SK-N-MC (cell line): Measurements from ENCODE around the gene NSD1.
"Not testable (repeated sequence)": the region's sequence is repeated elsewhere in the genome, so short reads cannot be mapped to it uniquely, and the experiment has no call there.

Experiments
- DNase-seq: peaks from one replicate; pipeline ENCODE4 v3.0.0-alpha.2; 2011; ENCODE audit warnings: low read depth, low spot score
- H3K27ac ChIP-seq: fragments of 200-600 bp; sonication (generic); 2 replicates; pipeline ENCODE4 v1.5.1; 2016; ENCODE audit warnings: mixed run types
- H3K36me3 ChIP-seq: fragments of 200-600 bp; sonication (generic); 2 replicates; pipeline ENCODE4 v1.6.1; 2017; ENCODE audit warnings: antibody characterized with exemption, low read length, mixed read lengths; ENCODE audit not compliant: insufficient read depth
- H3K4me3 ChIP-seq: fragments of 200-600 bp; sonication (generic); 2 replicates; pipeline ENCODE4 v1.5.1; 2016
- H3K9ac ChIP-seq: fragments of 200-600 bp; sonication (generic); 2 replicates; pipeline ENCODE4 v1.8.0; 2017; ENCODE audit warnings: mixed run types, mixed read lengths; ENCODE audit not compliant: insufficient read length
- H3K9me3 ChIP-seq: fragments of 200-600 bp; sonication (generic); 2 replicates; pipeline ENCODE4 v1.6.1; 2017; ENCODE audit warnings: low read depth, mild to moderate bottlenecking, antibody characterized with exemption, low read length, moderate library complexity, mixed read lengths
- EZH2 ChIP-seq: fragments of 200-600 bp; sonication (generic); IDR thresholded peaks from one replicate; pipeline ENCODE4 v1.6.1; 2017; ENCODE audit warnings: antibody characterized with exemption
- FOXP2 ChIP-seq: optimal IDR thresholded peaks from 2 replicates; pipeline ENCODE3; 2011; ENCODE audit warnings: mild to moderate bottlenecking, moderate library complexity; ENCODE audit not compliant: insufficient read depth; ENCODE audit errors: extremely low read length, control extremely low read depth
- POLR2AphosphoS5 ChIP-seq: IDR thresholded peaks from 2 replicates; pipeline ENCODE4 v1.6.1; 2012; ENCODE audit warnings: mild to moderate bottlenecking, low read depth, low read length, borderline replicate concordance

Gene NSD1

DNA sequence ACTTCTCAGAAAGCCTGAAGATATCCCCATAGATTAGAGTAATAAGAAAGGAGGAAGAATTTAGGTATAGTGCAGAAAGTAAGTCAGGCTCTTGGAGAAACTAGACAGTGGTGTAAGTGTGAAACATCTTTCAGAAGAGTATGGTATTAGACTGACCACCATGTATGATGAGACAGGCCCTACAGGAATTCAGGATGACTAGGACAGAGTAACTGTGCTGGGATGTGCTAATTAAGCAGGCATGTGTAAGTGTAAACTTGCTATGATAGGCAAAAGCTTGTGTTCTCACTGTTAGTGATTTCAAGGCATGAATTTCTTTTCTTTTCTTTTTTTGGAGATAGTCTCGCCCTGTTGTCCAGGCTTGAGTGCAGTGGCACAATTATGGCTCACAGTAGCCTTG, 99.2 kb downstream of the NSD1 start:
- H3K9me3 ChIP-seq: no peaks in the 10 kb centered on the region
- no peak overlapping the region for H3K9ac ChIP-seq
- no peak for DNase-seq
- H3K27ac ChIP-seq: peak overlapping the region; percentile 46; the same call in 1 of the 2 replicates
- TF ChIP-seq EZH2 (no peak), POLR2AphosphoS5 (no peak), FOXP2 (no peak)
- H3K4me3 ChIP-seq: no peak overlapping the region
- H3K36me3 ChIP-seq: peaks cover 12% of the 10 kb centered on the region

DNA sequence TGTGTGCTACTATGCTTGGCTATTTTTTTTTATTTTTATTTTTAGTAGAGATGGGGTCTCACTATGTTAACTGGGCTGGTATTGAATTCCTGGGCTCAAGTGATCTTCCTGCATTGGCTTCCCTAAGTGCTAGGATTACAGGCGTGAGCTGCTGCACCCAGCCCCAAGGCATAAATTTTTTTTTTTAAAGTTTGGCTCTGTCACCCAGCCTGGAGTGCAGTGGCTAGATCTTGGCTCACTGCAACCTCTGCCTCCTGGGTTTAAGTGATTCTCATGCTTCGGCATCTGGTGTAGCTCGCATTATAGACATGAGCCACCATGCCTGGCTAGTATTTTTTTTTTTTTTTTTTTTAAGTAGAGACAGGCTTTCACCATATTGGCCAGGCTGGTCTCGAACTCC, 99.6 kb downstream of the NSD1 start:
- H3K9me3 ChIP-seq: no peaks in the 10 kb centered on the region
- no peak for DNase-seq
- peak overlapping the region; percentile 46; the same call in 1 of the 2 replicates for H3K27ac ChIP-seq
- H3K36me3 ChIP-seq: peaks cover 16% of the 10 kb centered on the region
- H3K9ac ChIP-seq: no peak overlapping the region
- TF ChIP-seq POLR2AphosphoS5 (no peak), FOXP2 (no peak), EZH2 (no peak)
- H3K4me3 ChIP-seq: no peak overlapping the region

DNA sequence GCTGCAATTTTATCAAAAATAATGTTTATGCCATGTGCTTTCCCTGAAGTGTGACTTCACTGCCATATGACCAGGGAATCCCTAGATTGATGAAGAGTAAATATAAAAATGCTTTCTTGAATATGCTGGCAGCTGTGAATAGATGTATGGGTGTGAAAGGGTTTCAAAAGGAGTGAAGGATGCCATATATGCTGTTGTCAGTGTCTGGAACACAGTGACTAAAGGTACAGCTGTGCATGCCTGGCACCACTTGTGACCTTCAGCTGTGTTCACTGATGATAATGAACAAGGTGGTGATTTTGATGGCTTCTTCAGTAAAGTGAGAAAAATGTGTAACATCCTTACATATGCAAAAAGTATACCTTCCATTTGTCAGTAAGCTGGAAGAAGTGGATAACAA, 100.2 kb downstream of the NSD1 start:
- no peak for TF ChIP-seq FOXP2
- TF ChIP-seq POLR2AphosphoS5: no peak
- no peak for TF ChIP-seq EZH2
- H3K36me3 ChIP-seq: peaks cover 22% of the 10 kb centered on the region
- no peak overlapping the region for H3K9ac ChIP-seq

DNA sequence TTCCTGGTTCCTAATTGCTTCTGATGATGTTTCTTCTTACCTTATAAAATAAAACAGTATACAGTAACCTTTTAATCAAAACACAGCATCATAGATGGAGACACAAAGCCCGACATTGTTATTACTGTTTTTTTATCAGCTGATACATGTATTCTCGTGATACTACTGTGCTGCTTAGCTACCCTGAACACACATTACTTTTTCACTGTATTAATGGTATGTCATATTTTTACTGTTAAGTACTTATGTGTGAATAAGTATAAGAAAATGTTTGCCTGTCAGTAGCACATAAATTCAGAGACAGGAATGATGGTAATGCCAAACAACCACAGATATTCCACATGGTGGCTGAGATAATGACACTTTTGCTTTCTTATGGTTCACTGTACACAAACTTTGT, 101.3 kb downstream of the NSD1 start:
- no peak for DNase-seq
- Histone ChIP-seq H3K9me3 (no peaks in the 10 kb centered on the region), H3K9ac (no peak overlapping the region), H3K27ac (no peak overlapping the region), H3K4me3 (no peak overlapping the region), H3K36me3 (peaks cover 31% of the 10 kb centered on the region)
- TF ChIP-seq FOXP2 (no peak), POLR2AphosphoS5 (no peak), EZH2 (no peak)

More for the DNA sequence above, 100.2 kb downstream of the NSD1 start:
- Histone ChIP-seq H3K9me3 (no peaks in the 10 kb centered on the region), H3K27ac (no peak overlapping the region), H3K4me3 (no peak overlapping the region)
- no peak for DNase-seq

DNA sequence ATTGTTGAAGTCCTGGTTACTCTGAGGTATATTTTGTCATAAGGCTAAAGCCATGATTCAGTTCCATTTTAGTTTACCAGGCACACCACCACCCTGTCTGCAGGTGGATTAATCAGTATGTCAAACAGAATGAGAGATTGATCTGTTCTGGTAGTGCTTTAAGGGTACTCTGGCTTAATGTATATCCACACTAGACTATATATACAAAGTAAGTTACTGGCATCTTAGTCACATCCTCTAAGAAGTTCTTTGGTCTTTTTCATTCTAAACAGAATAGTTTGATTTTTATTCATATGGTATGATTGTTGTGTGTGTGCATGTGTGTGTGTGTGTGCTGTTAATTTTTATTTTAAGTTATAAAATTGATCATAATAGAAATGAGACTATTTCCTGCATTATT, 108.2 kb downstream of the NSD1 start:
- H3K27ac ChIP-seq: no peak overlapping the region
- TF ChIP-seq POLR2AphosphoS5: no peak
- no peak for TF ChIP-seq EZH2
- TF ChIP-seq FOXP2: no peak
- H3K9me3 ChIP-seq: no peaks in the 10 kb centered on the region
- H3K4me3 ChIP-seq: no peak overlapping the region
- H3K36me3 ChIP-seq: peaks cover 48% of the 10 kb centered on the region
- DNase-seq: no peak
- H3K9ac ChIP-seq: no peak overlapping the region

DNA sequence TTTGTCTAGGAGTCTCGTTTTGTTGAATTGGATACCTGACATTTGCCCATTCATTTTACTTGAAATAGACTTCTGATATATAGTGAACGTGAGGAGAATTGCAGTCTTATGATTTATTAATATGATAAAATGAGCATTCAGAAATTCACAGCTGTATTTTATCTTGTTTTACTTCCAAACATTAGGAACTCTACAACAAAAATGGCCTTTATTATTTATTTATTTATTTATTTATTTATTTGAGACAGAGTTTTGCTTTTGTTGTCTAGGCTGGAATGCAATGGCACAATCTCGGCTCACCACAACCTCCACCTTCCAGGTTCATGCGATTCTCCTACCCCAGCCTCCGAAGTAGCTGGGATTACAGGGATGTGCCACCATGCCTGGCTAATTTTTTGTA, 108.7 kb downstream of the NSD1 start:
- TF ChIP-seq EZH2 (no peak), FOXP2 (no peak), POLR2AphosphoS5 (no peak)
- peaks cover 51% of the 10 kb centered on the region for H3K36me3 ChIP-seq
- H3K9ac ChIP-seq: no peak overlapping the region
- H3K4me3 ChIP-seq: no peak overlapping the region
- no peak for DNase-seq
- no peaks in the 10 kb centered on the region for H3K9me3 ChIP-seq
- H3K27ac ChIP-seq: no peak overlapping the region

DNA sequence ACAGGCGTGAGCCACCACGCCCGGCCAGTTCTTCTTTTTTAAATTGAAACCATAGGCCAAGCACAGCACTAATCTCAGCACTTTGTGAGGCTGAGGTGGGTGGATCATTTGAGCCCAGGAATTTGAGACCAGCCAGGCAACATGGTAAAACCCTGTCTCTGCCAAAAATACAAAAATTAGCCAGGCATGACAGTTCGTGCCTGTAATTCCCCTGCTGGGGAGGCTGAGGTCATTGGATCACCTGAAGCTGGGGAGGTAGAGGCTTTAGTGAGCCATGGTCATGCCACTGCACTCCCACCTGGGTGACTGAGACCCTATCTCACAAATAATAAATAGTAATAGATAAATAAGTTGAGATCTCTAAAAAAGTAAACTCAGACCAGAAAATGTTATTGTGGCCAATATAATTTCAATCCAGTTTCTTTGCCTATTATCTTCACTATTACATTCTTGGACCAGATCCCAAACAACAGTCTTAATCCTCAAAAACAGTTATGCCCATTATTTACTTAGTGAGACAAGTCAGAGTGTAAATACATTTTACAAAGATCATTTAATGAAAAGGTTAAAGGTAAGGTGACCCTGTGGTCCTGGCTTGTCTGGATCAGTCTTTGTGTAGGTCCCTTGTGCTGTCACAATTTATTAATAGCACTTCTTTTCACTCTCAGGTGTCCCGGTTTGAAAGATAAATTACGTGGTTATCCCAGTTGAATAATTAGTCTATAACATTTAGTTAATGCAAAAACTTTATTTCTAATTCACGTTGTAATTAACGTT, 116.4 kb downstream of the NSD1 start:
- H3K36me3 ChIP-seq: peaks cover 45% of the 10 kb centered on the region
- no peak for DNase-seq
- TF ChIP-seq FOXP2: no peak
- no peak for TF ChIP-seq POLR2AphosphoS5
- no peak for TF ChIP-seq EZH2
- H3K9me3 ChIP-seq: no peaks in the 10 kb centered on the region
- H3K9ac ChIP-seq: no peak overlapping the region
- H3K4me3 ChIP-seq: no peak overlapping the region
- H3K27ac ChIP-seq: no peak overlapping the region

DNA sequence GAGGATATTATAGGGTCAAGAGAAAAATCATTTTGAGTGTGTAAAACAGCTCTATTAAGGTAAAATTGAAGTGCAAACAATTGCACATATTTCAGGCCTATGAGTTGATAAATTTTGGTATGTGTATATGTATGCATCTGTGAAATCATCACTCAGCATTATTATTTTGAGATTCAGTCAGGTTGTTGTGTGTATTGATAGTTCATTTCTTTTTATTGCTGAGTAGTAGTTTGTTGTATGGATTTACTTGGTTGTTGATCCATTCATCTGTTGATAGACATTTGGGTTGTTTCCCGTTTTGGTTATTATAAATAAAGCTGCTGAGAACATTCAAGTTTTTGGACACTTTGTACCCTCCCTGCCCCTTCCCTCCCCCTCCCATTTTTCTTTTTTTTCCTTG, 119.7 kb downstream of the NSD1 start:
- Histone ChIP-seq H3K9ac (no peak overlapping the region), H3K9me3 (no peaks in the 10 kb centered on the region), H3K27ac (no peak overlapping the region), H3K36me3 (peaks cover 39% of the 10 kb centered on the region), H3K4me3 (no peak overlapping the region)
- TF ChIP-seq EZH2: no peak
- TF ChIP-seq FOXP2: no peak
- no peak for TF ChIP-seq POLR2AphosphoS5
- no peak for DNase-seq

DNA sequence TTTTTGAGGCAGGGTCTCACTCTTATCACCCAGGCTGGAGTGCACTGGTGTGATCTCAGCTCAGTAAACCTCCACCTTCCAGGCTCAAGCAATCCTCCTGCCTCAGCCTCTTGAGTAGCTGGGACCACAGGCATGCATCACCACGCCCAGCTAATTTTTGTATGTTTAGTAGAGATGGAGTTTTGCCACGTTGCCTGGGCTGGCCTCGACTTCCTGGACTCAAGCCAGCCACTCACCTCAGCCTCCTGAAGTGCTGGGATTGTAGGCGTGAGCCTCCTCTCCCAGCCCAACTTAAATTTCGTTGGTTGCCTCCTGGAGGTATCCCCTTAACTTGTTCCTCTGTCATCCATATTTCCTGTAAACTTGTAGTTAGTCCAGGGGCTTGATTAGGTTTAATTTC, 122.7 kb downstream of the NSD1 start:
- no peak overlapping the region for H3K4me3 ChIP-seq
- TF ChIP-seq POLR2AphosphoS5 (no peak), FOXP2 (no peak), EZH2 (no peak)
- no peak overlapping the region for H3K9ac ChIP-seq
- no peak overlapping the region for H3K27ac ChIP-seq
- H3K9me3 ChIP-seq: no peaks in the 10 kb centered on the region
- no peak for DNase-seq
- peaks cover 62% of the 10 kb centered on the region for H3K36me3 ChIP-seq

DNA sequence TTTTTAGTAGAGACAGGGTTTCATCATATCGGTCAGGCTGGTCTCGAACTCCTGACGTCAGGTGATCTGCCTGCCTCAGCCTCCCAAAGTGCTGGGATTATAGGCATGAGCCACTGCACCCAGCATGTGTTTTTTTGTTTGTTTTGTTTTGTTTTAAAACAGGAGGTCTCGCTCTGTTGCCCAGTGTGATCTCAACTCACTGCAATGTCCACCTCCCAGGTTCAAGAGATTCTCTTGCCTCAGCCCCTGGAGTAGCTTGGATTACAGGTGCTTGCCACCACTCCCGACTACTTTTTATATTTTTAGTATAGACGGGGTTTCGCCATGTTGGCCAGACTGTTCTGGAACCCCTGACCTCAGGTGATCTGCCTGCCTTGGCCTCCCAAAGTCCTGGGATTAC, 125.1 kb downstream of the NSD1 start:
- H3K36me3 ChIP-seq: peaks cover 57% of the 10 kb centered on the region
- H3K4me3 ChIP-seq, DNase-seq, H3K9ac ChIP-seq, H3K27ac ChIP-seq, H3K9me3 ChIP-seq: not testable (repeated sequence)
